Naive B cell (primary cell): ENCODE results near the gene CA11. TPM values are rescaled to one million over a fixed set of nuclear protein-coding genes. Genes with fewer than 3 reads are reported as not detected.
A peak's percentile ranks its signal among the peaks of the same experiment; 100 is the strongest.

ENCODE experiments used
- ATAC-seq, 2 donors: fragments of 150-1000 bp; cut with Tn5 transposase; 2 replicates each; pipeline ENCODE4 v1.10.0; 2021; ENCODE audit warnings: low read depth in 2 of 2, mild to moderate bottlenecking in 2 of 2, moderate library complexity in 2 of 2
- DNase-seq: peaks from one replicate; pipeline ENCODE4 v3.0.0; 2022
- H3K27ac Mint-ChIP-seq, 6 donors: one replicate each; pipeline ENCODE4 v1.8.0; 2020 to 2022; ENCODE audit warnings: mild to moderate bottlenecking in 6 of 6, mixed read lengths in 6 of 6, moderate library complexity in 5 of 6, inconsistent platforms in 2 of 6
- H3K27me3 Mint-ChIP-seq, 3 donors: one replicate each; pipeline ENCODE4 v1.8.0; 2021 to 2022; ENCODE audit warnings: mixed read lengths in 3 of 3, mild to moderate bottlenecking in 1 of 3
- H3K36me3 Mint-ChIP-seq, 2 donors: one replicate each; pipeline ENCODE4 v1.8.0; 2020 to 2022; ENCODE audit warnings: mixed read lengths in 2 of 2, inconsistent platforms in 1 of 2, mild to moderate bottlenecking in 1 of 2
- H3K4me1 Mint-ChIP-seq, 3 donors: one replicate each; pipeline ENCODE4 v1.8.0; 2020 to 2022; ENCODE audit warnings: mixed read lengths in 3 of 3, inconsistent platforms in 1 of 3, mild to moderate bottlenecking in 1 of 3, moderate library complexity in 1 of 3
- H3K4me3 Mint-ChIP-seq, 8 donors: one replicate each; pipeline ENCODE4 v1.8.0; 2020 to 2022; ENCODE audit warnings: mild to moderate bottlenecking in 8 of 8, mixed read lengths in 8 of 8, moderate library complexity in 8 of 8, inconsistent platforms in 2 of 8
- H3K9me3 Mint-ChIP-seq, 7 donors: one replicate each; pipeline ENCODE4 v1.8.0; 2020 to 2022; ENCODE audit warnings: mixed read lengths in 7 of 7, mild to moderate bottlenecking in 5 of 7, inconsistent platforms in 2 of 7, moderate library complexity in 1 of 7
- polyA plus RNA-seq, 6 donors: library from polyadenylated mRNA; unstranded; fragments of 300-500 nt; fragmentation: Illumina TruSeq; gene quantifications; one replicate each; pipeline ENCODE4 v1.2.3, GENCODE V29; 2021; ENCODE audit warnings: low read depth in 6 of 6

The CA11 gene
- polyA plus RNA-seq, 6 donors from 2014 or later = 2.8 to 15.2 (median 10.6) TPM

DNA sequence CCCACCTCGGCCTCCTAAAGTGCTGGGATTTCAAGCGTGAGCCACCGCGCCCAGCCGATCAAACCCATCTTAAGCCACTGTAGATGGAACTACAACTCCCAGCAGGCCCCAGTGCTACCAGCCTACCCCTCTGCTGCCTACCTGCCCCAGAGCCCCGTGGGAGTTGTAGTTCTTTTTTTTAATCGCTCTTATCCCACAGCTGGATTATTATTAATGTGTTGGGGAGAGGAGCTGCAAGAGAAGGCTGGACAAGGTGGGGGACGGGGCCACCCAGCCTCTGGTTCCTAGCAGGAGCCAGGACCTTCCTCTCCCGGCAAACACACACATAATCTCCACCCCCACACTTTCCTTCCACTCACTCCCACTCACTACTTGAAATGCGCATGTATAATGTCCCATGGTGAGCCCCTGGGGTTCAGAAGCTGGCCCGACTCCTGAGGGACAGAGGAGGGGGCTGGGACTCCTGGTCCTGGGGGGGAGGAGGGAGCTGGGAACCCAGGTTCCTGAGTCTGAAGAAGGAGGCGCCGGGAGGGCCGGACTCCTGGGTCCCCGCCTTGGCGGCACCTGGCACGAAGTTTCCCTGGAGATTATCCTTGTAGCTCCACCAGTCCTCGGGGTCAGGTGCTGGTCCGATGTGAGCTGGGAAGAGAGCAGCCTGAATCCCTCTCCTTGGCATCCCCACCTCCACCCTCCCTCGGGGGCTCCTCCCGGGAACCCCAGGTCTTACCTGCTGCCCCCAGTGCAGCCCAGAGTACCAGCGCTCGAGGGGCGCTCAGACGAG lies 958 bp downstream of the CA11 start:
- peak overlapping the region; percentile 10 to 97 (median 90) for H3K27ac Mint-ChIP-seq
- no peaks in the 10 kb centered on the region for H3K9me3 Mint-ChIP-seq
- peak; percentile 48 to 57 for ATAC-seq
- no peaks in the 10 kb centered on the region for H3K27me3 Mint-ChIP-seq
- peaks cover 57 to 69% (median 63%) of the 10 kb centered on the region in 3 donors for H3K4me1 Mint-ChIP-seq
- H3K4me3 Mint-ChIP-seq = peak overlapping the region; percentile 91 to 98 (median 96)
- no peaks in the 10 kb centered on the region for H3K36me3 Mint-ChIP-seq
- peak; percentile 74 for DNase-seq

DNA sequence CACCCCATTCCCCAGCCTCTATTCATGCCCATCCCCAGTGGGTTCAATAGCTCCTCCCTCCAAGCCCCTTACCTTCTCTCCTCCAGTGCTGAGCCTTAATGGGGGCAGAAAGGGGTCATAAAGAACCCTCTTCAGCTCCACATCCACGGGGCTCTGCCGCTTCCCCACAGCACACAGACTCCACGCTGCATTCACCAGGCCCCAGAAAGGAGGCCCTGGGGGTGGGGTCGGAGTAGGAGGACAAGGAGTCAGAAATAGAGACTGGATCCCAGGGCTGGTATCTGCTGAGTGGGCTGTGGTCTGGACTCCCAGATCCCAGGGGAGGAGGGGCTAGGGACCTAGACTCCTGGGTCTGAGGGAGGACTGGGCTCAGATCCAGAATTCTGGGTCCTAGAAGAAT lies 1.6 kb downstream of the CA11 start:
- H3K4me1 Mint-ChIP-seq = peaks cover 59 to 71% (median 61%) of the 10 kb centered on the region in 3 donors
- ATAC-seq (no peak), DNase-seq (no peak)
- H3K4me3 Mint-ChIP-seq = peak overlapping the region in 6 of 8 donors; percentile 91 to 97 (median 96)
- H3K27ac Mint-ChIP-seq = peak overlapping the region in 2 of 6 donors; percentile 70 to 89
- H3K36me3 Mint-ChIP-seq = no peaks in the 10 kb centered on the region
- H3K27me3 Mint-ChIP-seq = no peaks in the 10 kb centered on the region
- no peaks in the 10 kb centered on the region for H3K9me3 Mint-ChIP-seq

DNA sequence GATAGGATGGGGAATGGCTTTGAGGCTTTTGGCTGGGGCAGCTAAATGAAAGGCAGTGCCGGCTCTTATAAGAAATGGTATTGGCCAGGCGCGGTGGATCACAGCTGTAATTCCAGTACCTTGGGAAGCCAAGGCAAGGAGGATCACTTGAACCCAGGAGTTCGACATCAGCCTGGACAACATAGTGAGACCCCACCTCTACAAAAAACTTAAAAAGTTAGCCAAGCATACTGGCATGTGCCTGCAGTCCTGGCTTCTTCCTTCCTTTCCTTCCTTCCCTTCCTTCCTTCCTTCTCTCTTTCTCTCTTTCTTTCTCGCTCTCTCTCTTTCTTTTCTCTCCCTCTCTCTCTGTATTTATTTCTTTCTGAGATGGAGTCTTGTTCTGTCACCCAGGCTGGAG lies 3.1 kb downstream of the CA11 start:
- H3K9me3 Mint-ChIP-seq = peaks cover 0 to 7% (median 0%) of the 10 kb centered on the region in 7 donors
- peaks cover 0 to 10% of the 10 kb centered on the region in 2 donors for H3K36me3 Mint-ChIP-seq
- ATAC-seq (no peak), DNase-seq (no peak)
- H3K4me3 Mint-ChIP-seq = peak overlapping the region in 3 of 8 donors; percentile 31 to 60 (median 57)
- H3K27me3 Mint-ChIP-seq = no peaks in the 10 kb centered on the region
- peak overlapping the region in 1 of 6 donors; percentile 24 for H3K27ac Mint-ChIP-seq
- H3K4me1 Mint-ChIP-seq = peaks cover 58 to 74% (median 67%) of the 10 kb centered on the region in 3 donors

DNA sequence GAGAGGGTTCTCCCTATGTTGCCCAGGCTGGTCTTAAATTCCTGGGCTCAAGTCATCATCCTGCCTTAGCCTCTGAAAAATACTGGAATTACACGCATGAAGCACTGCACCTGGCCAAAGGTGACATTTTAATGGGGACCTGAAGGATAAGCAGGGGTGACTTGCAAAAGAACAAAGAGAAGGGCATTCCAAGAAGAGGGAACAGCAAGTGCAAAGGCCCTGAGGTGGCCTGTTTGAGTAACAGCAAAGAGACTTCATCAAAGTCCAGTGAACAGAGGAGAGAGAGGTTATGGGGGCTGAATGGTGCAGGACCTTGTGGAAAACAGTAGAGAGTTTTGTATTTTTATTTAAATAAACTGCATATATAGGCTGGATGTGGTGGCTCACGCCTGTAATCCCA lies 4.1 kb downstream of the CA11 start:
- H3K4me1 Mint-ChIP-seq = peaks cover 48 to 64% (median 60%) of the 10 kb centered on the region in 3 donors
- H3K27ac Mint-ChIP-seq = peak overlapping the region in 2 of 6 donors; percentile 26 to 68

DNA sequence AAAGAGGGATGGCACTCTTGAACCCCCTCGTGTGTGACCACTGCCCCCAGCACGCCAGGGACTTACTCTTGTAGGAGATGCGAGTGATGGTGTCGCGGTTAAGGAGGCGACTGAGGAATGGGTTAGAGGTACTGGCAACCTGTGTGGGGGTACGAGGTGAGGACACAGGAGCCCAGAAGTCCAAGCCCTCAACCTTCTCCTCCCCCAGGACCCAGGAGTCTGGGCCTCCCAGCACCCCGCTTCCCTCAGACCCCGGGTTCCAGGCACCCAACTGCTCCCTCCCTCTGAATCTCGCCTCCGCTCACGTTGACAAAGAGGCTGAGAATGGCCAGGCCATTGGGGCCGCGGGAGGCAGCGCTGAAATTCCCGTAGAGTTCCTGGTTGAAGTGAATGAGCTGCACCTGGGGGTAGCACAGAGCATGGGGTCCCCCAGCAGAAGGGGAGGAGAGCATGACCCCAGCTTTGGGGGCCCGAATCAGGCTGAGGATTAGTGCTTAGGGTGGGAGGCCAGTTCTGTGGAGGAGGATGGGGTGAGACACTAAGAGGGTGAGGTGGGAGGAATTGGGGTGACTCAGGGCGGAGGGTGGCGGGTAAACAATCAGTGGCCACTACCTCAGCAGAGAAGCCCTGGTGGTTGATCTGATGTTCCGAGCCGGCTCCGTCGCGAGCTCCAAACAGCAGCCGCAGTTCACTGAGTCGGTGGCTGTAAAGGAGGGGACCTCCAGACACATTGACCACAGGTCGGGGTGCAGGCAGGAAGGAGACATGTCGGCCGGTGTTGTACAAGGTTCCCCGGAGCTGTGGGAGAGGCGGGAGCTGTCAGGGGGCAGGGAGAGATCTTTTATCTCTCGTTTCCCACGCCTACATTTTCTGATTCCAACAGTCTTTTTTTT lies 6.3 kb downstream of the CA11 start:
- Mint-ChIP-seq H3K4me1 (peaks cover 45 to 62% (median 53%) of the 10 kb centered on the region in 3 donors), H3K36me3 (peaks cover 0 to 18% of the 10 kb centered on the region in 2 donors), H3K27ac (peak overlapping the region in 5 of 6 donors; percentile 52 to 93 (median 85)), H3K27me3 (no peaks in the 10 kb centered on the region), H3K9me3 (peaks cover 0 to 7% (median 0%) of the 10 kb centered on the region in 7 donors), H3K4me3 (peak overlapping the region; percentile 60 to 99 (median 93))
- no peak for ATAC-seq
- no peak for DNase-seq

More for the DNA sequence above, 4.1 kb downstream of the CA11 start:
- Mint-ChIP-seq H3K4me3 (peak overlapping the region in 2 of 8 donors; percentile 17 to 49), H3K36me3 (peaks cover 0 to 10% of the 10 kb centered on the region in 2 donors), H3K27me3 (no peaks in the 10 kb centered on the region), H3K9me3 (peaks cover 0 to 7% (median 0%) of the 10 kb centered on the region in 7 donors)
- no peak for DNase-seq
- no peak for ATAC-seq

DNA sequence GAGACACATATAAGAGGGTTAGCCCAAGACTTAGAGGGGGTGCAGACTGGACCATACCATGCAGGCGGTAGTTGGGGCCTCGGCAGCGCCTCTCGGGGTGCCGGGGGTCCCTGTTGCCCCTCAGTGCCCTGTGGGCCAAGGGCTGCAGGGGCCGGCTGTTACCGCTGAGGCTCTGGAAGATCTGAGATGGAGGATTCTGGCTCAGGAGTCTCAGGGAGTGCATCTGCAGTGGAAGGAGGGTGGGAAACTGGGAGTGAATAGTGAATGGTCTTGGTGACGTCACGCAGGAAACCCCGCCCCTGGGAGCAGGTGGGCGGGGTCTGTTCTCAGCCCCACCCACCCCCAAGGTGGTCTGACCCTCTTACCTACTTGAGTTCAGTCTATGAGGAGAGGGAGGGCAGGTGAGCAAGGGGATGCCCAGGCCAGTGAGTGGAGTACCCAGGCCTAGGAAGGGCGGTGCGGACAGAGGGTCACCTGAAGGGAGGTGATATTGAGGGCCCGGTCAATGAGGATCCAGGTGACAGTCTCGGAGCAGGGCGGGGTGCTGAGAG lies 7.1 kb downstream of the CA11 start:
- no peak for DNase-seq
- Mint-ChIP-seq H3K4me1 (peaks cover 46 to 63% (median 56%) of the 10 kb centered on the region in 3 donors), H3K4me3 (peak overlapping the region; percentile 88 to 99 (median 98)), H3K9me3 (peaks cover 0 to 7% (median 0%) of the 10 kb centered on the region in 7 donors), H3K27ac (peak overlapping the region in 5 of 6 donors; percentile 92 to 100 (median 99)), H3K27me3 (no peaks in the 10 kb centered on the region), H3K36me3 (peaks cover 0 to 18% of the 10 kb centered on the region in 2 donors)
- ATAC-seq = no peak

DNA sequence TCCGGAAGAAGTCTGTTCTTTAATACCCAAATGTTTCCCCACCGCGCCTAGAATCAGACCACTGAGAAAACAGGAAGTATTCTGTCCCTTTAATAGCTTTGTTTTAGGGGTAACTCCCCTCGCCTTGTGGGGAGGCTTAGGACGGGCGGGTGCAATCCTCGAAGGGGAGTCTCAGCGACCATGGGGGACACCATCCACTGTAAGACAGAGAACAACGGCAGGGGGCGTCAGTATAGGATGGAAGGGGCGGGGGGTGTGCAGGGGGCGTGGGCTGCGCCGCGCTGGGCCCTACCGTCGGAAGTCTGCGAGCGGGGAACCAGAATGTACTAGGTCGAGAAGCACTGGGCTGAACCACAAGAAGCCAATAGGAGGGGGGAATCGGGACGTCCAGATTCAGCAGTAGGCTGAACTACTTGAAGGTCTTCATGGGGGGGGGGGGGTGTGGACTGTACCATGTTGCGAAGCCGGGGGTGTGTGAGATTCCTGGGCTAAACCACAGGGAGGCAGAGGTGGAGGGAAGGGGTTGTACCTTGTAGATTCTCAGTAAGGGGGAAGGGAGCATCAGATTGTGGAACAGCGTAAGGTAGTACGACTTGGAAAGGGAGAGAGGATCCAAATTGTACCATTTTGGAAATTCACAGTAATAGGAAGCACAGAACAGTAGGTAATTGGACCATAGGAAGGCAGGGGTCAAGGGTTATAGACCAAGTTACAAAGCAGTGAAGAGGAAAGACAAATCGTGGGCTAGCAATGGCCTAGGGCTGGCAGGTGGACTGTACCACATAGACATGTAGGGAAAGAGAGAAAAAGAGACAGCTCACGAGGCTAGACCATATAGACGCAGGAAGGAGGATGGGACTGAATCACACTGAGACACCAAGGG lies 7.8 kb downstream of the CA11 start:
- H3K36me3 Mint-ChIP-seq = peaks cover 0 to 18% of the 10 kb centered on the region in 2 donors
- H3K9me3 Mint-ChIP-seq = peaks cover 0 to 7% (median 0%) of the 10 kb centered on the region in 7 donors
- H3K4me1 Mint-ChIP-seq = peaks cover 53 to 68% (median 59%) of the 10 kb centered on the region in 3 donors
- ATAC-seq (peak; percentile 29 to 57), DNase-seq (no peak)
- H3K27me3 Mint-ChIP-seq = no peaks in the 10 kb centered on the region
- H3K4me3 Mint-ChIP-seq = peak overlapping the region; percentile 88 to 99 (median 98)
- H3K27ac Mint-ChIP-seq = peak overlapping the region; percentile 92 to 100 (median 99)

DNA sequence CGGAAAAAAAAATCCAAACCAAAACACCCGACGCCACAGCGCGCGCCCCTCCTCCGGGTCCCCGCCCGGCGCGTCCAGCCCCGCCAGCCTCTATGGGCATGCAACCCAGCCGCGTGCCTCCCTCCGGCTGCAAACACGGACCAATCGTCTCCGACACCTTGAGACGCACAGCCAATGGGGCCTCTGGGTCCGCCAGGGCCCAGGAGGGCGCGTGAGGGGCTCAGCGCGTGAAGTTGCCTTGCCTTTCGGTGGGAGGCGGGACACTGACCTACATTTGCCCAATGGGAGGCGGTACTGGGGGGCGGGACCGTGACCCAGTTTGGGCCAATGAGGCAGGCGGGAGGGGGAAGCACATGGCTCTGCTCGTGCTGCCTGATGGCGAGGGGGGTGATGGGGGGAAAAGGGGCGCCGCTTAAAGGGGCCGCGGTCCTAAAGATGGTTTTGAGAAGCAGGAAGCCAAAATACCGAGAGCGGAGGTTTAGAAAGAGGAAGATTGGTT lies 8.5 kb downstream of the CA11 start:
- H3K9me3 Mint-ChIP-seq = peaks cover 0 to 7% (median 0%) of the 10 kb centered on the region in 7 donors
- H3K27ac Mint-ChIP-seq = peak overlapping the region; percentile 92 to 100 (median 99)
- peak overlapping the region; percentile 88 to 99 (median 98) for H3K4me3 Mint-ChIP-seq
- no peaks in the 10 kb centered on the region for H3K27me3 Mint-ChIP-seq
- H3K4me1 Mint-ChIP-seq = peaks cover 52 to 64% (median 55%) of the 10 kb centered on the region in 3 donors
- ATAC-seq = peak; percentile 70 to 75
- H3K36me3 Mint-ChIP-seq = peaks cover 0 to 18% of the 10 kb centered on the region in 2 donors
- peak; percentile 100 for DNase-seq

DNA sequence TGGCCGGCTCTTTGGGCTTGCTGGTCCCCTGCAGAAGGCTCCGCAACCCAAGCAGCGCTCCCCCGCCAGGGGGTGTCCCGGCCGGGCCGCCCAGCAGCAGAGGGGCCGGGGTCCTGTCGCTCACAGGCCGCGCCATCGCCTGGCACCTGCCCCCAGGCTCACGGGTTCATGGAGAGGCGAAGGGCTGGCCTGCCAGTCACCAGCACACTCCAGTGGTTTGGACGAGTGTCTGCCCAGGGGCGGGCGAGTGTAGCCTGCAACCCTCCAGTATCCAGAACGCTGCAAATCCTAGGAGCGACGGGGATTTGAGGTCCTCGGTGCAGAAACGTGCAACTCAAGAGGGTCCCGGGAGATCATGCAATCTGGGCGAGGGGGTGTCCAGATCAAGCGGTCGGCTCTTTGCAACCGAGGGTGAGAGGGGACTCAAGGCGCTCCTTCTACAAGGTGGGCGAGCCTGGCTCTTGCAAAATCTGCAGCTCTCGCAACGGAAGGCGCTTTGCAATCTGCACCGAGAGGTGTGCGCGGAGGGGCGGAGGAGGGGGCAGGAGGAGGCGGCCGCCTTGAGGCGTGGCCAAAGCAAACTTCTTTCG lies 9.0 kb downstream of the CA11 start, which contains the start of gene DBP:
Gene DBP (minus strand): TSS at position 521 of the 590 bp plus-strand sequence. CDS start 385 bp downstream, at position 136.
- Mint-ChIP-seq H3K36me3 (peaks cover 0 to 18% of the 10 kb centered on the region in 2 donors), H3K4me1 (peaks cover 50 to 60% (median 57%) of the 10 kb centered on the region in 3 donors)

DNA sequence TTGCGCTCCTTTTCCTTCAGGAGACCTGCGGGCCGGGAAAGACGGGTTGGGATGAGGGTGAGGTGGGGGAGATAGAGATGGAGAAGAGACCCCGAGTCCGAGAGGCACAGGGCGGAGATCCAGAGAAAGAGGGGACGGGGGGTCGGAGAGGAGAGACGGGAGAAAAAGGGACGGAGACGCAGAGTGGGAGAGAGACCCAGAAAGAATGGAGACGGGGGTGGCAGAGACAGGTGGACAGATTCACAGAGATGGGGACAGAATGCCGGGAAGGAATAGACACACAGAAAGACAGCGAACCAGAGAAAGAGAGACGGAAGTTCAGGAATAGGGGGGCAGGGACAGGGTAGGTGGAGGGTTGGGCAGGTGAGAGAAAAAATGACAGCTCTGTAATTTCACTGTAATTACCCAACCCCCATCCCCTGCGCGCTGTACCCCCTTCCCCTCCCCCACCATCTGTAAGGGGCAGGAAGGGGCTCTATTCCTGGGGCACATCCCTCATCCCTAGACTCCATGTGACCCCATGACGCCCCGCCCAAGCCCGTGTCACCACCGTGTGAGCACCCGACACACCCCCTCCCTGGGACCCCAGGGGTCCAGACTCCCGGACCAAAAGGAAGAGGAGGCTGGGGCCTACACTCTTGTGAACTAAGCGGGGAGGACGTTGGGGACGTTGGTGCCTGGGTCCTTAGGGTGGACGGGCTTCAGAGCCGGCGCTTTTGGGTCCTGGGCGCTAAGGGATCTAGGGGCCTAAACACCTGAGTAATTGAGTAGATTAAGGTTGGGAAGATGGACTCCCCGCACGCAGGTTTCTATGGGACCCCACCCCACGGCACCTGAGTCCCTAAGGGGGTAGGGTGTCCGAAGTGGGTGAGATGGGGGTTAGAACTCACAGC lies 9.8 kb downstream of the CA11 start:
- Mint-ChIP-seq H3K27ac (peak overlapping the region; percentile 88 to 98 (median 96)), H3K9me3 (peaks cover 0 to 7% (median 0%) of the 10 kb centered on the region in 7 donors), H3K36me3 (peaks cover 0 to 18% of the 10 kb centered on the region in 2 donors), H3K4me1 (peaks cover 44 to 58% (median 56%) of the 10 kb centered on the region in 3 donors), H3K27me3 (no peaks in the 10 kb centered on the region), H3K4me3 (peak overlapping the region; percentile 88 to 99 (median 98))
- ATAC-seq (no peak), DNase-seq (no peak)

More for the DNA sequence above, 9.0 kb downstream of the CA11 start, which contains the start of gene DBP:
- peak within 1 kb of the TSS; percentile 92 to 100 (median 99) for H3K27ac Mint-ChIP-seq
- ATAC-seq = no peak
- H3K9me3 Mint-ChIP-seq = peaks cover 0 to 7% (median 0%) of the 10 kb centered on the region in 7 donors
- no peak for DNase-seq
- no peaks in the 10 kb centered on the region for H3K27me3 Mint-ChIP-seq
- peak within 1 kb of the TSS; percentile 88 to 99 (median 98) for H3K4me3 Mint-ChIP-seq
